COR-L47 (cell line): ENCODE data around the gene FANCG.
A peak's percentile ranks its signal among the peaks of the same experiment; 100 is the strongest.

Source experiments
- DNase-seq: peaks from one replicate; lab custom pipeline; 2025; lab: John Stamatoyannopoulos, UW

The FANCG gene

DNA sequence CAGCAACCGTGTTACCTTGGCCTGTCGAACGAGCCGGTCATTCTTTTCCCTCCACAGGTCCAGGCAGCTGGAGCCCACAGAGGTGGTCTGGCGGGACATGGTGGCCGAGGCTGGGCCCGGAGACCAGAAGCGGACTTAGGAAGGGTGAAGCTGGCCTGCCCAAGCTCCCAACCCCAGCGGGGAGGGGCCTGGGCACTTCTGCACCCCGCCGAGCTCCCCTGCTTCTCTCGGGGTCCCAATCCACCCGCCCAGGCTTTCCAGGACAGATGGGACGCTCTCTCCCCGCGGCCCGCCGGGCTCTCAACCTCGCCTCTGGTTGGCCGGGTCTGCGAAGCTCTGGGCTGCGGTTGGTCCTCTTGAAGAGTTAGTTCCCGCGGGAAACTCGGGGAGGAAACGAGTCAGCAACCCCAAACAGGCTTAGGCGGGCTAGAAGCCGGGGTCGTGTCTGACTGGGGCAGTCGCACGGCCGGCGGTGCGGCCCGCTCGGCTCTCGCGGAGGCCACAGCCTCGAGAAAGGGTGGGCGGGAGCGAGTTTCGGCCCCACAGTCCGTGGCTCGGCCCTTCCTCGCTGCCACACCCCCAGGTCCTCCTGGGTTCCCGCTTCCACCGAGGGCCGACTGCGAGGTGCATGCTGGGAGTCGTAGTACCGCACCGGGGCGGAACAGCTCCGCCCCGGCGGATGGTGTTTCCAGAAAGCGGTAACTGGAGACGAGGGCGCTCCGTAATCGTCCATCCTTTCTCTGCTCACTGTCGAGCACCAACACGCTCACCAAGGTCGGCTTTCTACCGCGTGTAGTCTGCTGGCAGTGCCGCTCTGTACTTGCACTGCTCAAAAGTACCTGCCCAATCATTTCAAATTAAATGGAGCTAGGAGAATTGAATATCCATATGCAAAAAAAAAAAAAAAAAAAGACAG is at the start of gene FANCG:
FANCG (minus strand) TSS at position 517 of the 916 bp plus-strand sequence; CDS start at position 99, 418 bp downstream.
- peak; percentile 90 for DNase-seq

DNA sequence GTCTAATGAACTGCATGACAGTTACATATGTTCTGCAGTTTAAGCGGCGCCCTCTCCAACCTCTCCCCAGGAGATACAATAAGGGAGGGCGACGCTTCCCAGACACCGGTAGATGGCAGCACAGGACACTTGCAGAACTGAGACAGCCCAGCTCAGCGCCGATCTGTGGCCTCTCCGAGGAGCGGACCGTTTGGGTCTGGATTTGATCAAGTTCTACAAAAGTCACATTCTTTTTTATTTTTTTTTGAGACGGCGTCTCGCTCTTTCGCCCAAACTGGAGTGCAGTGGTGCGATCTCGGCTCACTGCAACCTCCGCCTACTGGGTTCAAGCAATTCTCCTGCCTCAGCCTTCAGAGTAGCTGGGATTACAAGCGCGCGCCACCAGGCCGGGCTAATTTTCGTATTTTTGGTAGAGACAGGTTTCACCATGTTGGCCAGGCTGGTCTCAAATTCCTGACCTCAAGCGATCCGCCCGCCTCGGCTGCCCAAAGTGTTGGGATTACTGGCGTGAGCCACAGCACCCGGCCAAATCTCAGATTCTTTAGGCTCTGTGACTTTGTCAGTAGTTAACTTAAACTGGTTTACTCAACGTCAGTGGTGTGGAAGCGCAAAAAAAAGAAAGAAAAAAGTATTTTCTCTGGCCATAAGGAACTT is 37.3 kb upstream of the FANCG start:
- peak; percentile 85 for DNase-seq

DNA sequence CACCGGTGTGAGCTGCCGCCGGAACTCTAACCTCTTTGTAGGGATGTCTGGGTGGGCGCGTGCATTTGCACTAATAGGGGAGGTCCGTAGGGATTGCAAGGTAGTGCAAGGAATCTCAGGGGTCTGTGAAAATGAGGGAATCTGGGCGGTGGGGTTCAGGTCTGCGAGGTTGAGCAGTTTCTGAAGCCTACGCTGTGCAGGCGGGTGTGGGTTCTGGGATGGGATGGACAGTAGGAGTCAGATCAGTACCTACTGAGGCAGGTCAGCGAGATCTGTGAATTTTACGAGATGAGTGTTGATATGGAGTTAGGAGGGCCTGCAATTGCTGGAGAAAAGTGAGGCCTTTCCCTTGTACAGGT is 36.8 kb upstream of the FANCG start:
- DNase-seq, result no peak

DNA sequence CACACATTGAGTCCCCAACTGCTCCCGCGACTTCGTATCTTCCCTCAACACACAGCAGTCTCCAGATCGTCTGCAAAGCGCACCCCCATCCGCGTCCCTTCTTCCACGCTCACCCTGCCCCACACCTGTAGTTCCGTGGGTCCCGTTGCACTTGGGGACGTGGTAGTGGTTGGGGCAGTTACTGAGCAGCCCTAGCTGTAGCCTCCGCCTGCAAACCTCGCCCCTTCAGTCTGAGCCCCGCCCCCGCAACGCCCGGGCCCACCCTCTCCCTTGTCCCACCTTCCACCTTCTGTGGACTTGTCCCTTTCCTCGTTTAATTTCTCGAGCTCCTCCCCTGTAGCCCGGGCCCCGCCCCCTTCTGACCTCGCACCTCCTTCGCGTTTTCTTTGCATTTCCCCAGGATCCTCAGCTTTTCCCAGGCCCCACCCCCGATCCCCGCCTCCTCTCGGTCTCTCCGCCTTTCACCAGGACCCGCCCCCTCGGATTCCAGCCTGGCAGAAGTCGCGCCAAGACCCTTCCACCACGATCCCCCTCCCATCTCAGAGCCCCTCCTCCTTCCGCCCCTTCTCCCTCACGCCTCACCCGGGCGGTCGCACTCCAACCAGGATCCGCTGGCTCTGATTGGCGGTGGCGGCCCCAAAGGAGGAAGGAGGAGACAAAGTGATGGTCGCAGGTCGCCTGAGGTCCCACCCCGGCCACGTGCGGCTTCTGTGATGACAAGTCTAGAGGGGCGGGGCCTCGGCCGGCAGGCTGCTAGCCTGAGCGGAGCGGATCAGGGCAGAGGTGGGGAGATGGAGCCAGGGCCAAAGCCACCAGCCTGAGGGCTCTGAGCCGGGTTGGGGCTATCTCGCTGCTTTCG is 36.2 kb upstream of the FANCG start, which contains the start of gene ATOSB:
ATOSB (minus strand) TSS at position 183 of the 859 bp plus-strand sequence. CDS start 7,588 bp downstream, outside the sequence.
- DNase-seq, result peak; percentile 91

DNA sequence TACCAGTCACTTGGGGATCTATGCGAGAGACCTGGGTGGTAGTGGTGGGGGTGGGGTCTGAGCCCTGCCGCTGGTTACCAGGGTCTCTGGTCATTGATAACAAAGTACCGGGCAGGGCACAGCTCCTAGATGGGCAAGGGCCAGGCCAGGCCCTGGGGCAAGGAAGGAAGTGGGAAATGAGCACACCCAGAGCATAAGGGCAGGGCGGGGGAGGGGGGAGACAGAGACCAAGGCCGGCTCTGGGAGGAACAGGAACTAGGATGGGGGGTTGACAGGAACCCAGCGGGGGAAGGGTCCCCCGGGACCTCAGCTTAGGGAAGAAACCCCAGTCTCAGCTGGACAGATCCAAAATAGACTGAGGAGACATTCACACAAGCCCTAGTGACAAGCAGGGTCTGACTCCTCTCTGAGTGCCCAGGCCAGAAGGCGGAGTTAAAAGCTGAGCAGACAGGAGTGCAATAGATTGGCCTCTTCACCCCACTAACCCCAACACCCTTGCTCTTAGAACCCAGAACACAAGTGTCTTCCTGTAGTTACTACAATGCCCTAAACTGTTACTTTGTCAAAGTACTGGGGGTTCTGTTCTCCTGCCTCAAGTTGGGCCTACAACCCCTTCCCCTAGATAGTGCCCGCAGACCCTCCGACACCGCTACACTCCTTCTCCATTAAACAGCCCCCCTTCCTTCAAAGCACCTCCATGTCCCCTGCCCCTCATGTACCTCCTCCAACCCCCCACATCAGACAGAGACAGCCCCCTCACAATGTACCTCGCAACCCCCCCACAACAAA is 35.3 kb upstream of the FANCG start:
- no peak for DNase-seq

DNA sequence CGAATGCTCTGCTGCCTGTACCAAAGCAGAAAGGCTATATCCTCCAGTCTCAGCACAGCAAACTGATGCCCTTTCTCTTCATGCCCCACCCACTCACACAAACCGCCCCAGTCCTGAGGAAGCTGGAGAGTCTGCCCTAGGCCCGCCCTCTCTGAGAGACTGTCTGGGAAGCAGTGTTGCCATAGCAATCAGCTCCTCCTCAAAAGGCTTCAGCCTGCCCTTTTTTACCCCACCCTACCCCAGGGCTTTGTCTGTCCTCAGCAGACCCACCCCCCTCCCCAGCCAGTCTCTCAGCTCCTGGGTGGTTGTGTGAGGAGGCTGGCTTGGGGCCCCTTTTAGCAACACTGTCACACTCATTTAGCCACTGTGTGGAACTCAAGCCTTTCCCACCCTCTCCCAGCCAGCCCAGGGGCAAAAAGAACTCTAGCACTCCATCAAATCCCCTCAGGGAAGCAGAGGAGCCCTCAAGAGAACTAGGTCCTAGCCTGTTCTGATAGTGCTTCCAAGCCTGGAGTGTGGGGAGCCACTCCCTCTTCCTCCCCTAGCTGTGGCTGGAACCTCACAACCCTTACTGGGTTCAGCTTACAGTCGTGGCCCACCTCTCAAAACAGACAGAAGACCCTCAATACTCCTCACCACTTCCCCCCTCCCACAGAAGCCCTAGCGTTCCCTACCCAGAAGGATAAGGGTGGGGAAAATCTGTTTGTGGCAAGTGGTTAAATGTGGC is 34.5 kb upstream of the FANCG start:
- DNase-seq, result peak; percentile 94

DNA sequence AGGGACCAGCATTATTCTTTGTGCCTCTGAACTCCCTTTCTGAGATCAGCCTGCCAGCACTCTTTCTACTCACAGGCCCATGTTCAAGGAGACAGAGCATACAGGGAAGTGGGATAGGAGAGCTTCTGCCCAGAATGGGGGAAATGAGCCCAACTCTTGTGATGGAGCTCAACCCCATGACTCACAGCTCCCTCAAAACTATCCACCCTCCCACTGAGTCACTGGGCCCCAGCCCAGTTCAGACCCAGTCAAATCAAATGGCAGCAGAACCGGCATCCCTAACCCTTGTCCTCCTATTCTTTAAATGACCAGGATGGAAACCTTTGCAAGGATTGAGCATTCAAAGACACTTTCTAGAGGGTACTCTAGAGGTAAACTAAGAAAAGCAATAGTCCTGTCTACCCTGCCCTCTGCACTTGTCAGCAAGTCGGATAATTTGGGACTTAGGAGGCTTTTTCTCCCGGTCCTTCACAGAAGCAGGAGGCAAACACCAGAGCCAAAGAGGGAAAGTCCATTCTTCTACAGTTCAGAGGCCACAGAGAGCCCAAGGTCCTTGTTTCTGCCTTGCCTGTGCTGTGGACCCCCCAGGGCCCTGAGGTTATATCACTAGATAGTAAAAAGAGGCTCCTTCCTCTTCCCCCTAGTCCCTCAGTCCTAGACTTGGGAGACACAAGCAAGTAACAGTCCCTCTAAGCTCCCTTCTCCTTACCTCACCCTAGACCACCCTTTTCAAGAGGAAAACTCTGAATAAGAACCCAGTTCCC is 32.7 kb upstream of the FANCG start:
- no peak for DNase-seq

DNA sequence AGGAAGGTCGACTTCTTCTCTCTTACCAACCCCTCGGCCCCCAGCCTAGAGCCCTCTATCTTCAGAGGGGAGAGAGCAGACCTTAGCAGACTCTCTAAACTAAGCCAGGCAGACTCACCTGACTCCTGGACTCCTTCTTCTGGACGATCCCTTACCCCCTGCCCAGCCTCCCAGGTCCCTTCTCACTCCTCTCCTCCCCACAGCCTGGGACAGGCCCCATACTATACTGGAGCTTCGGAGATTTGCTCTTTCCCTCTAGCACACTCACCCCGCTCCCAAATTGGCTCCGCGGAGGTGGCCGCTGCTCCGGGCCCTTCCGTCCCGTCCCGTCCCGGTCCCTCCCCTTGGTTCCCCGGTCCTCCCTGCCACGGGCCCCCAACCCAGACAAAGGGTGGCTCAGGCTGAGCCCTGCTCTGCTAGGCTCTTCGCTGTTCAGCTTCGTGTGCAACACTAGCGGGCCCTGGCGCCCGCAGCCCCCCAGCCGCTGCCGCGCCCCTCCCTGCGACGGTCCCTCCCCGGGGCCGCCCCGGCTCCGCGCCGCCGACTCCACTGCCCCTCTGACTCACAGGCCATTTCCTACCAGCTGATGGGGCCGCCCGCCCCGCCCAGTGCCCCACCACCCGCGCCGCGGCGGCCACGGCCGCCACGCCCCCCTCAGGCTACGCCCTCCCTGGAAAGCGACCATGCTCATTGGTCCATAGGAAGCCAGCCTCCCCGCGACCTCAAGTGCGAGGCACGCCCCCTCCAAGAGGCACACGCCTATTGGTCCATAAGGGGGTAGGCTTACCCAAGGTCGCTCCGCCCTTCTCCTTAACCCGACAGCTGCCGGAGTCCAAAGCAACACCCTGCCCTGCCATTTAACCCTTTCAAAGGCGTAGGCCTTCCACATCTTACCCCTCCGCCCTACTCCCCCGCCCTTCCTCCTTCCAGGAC is 31.5 kb upstream of the FANCG start:
- peak; percentile 98 for DNase-seq

DNA sequence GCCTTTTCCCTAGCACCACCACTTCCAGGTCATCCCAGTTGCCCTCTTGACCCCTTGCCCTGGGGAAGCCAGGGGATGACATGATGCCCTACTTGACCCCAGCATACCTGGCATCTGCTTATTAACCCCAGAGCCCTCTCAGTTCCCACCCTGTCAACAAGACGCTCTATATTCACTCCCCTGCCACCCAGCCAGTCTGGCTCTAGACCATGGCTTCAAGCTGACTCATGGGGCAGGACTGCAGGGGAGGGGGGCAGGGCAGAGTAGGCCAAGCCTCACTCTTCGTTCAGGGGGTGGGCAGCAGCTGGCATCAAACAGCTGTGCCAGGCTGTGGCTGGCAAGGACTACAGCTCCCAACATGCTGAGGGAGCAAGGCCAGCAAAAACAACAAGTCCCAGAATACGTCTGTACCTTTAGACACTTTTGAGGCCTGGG is 30.6 kb upstream of the FANCG start:
- no peak for DNase-seq

DNA sequence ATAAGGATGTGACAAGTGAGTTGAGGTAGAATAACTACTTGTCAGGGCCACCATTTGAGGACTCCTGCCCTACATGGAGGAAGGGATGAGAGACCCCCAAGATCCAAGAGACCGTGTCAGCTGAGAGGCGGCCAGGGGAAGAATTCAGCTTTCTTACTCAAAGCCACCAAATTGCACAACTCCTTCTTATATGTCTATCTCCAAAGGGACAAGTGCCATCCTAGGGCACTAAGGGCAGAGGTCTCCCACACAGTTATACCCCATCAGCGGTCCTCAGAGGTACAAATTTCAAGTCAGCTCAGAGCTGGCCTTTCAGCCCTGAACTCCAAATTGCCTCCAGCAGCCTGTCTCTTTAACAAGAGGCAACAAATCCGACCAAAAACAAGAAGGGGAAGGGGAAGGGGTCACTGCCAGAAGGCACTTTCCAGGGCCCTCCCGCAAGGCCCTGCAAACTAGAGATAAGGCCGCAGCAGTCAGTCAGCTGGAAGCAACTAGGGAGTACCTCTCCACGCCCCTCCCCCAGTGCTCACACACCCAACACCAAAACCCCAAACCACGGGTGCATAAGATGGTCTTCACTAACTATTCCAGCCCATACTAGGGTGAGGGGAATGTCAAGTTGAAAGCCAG is 29.3 kb upstream of the FANCG start:
- no peak for DNase-seq

DNA sequence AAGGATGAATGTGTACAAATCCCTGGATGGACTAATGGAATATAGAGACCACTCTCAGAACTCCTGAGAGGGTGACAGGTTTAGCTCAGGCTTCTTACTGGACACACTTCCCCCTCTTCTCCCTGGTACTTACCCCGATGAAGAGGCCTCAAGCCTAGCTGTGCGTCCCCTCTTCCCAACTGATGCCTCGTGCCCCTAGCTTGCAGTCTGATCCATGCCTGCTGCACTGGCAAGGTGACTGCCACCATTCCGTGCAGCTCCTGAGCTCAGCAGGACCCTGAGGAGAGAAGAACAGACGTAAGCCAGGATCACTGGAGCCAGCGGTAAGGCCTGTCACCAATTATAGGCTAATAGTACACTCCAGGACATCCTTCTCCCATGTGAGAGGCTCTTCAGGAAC is 28.7 kb upstream of the FANCG start:
- DNase-seq, result no peak

DNA sequence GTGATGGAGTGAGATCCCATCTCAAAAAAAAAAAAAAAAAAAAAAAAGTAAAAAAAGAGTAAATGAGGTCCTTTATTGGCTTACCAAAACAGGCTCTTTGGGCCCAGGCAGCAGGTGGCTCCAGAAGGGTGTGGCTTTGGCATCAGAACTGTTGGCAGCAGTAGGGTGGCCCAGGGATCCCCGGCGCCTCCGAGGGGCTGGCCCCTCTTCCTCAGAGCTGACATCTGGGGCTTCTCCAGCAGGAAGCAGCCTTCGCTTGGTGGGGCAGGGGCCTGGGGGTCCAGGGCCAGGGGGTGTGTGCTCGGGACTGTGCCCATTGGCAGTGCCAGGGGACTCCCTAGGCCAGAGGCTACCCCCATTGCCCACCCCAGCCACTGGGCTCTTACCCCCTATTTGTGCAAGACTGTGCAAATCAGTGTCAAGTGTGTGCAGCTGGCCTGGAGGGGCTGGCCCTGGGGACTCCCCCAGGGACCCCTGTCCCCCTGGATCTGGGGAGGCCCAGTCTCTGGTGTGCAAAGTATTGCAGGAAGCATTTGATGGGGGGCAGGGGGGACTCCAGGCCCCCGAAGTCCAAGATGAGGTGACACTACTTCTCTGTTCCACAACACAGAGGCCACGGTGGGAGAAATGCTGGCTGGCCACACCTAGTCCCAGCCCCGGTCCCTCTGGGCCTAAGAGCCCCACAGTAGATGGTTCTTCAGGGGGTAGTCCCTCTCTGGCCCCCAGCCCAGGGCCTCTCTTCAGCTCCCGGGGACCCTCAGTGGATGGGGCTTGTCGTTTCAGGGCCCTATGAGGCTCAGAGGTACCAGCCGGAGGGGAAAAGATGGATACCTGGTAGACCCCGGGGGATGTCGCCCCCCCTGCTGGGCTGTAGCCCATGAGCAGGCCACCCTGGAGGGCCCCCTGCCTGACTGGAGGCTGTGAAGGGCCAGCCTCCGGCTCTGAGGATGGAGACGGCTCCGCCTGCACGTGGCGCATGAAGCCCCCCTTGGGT is 27.9 kb upstream of the FANCG start:
- DNase-seq, result no peak

DNA sequence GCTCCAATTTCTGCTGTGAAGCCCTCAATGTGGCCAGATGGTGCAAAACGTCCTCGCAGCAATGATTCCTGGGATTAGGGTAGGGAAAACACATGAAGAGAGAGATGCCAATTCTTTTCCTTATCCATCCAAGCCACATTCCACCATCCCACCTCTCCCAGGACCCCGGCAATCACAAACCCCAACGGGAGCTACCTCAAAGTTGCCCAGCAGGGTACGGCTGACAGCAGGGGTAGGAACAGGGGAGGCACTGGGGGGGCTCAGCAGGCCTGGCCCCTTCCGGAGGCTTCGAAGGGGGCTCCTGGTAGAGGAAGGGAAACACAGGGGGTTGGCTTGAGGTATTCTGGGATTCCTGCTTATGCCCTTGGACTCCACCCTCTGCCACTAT is 26.6 kb upstream of the FANCG start:
- DNase-seq, result no peak

DNA sequence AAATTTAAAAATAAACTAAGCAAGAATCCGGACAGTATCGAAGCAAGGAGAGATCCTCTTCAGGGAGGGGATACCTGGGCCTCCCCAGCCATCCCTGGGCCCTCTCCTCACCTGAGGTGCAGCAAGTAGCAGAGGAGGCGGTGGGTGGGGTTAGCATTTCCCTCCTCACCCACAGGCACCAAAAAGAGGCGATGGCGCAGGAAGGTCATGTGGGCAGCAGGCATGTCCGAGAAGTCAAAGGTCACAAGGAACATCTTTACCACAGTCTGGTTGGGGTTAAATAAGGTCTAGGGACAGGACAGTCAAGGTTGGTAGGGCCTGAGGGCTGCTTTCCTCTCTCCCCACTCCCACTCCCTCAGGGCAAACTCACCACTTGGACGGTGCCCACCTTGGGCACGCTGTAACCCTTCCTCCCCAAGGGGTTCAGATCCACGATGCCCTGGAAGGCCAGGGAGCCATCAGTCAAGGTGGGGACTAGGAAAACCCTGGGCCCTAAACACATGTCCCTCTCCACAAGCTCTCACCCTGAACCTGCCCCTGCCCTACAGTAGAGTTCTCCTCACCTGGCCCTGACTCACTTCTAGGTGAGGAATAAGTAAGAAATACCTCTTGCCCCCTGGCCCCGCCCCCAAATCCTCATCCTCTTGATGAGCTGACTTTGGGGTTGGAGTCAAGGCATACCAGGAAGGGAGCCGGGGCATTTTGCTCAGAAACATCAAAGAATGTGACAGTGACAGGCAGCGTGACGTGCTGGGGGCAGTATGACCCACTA is 26.0 kb upstream of the FANCG start:
- DNase-seq, result no peak

DNA sequence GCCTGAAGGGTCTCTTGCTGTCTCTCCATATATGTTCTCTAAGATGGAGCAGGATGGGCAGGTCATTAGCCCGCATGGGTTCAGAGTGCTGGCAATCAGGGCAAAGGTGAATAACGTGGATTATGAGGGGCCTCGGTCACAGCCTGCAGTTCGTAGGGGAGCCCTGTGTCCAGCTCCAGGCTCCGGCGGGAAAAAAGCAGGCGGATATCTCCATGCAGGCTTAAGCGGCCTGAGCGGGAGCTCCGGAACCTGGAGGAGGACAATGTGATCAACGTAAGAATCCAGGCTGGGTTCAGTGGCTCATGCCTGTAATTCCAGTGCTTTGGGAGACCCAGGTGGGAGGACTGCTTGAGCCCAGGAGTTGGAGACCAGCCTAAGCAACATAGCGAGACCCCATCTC is 25.4 kb upstream of the FANCG start:
- DNase-seq, result no peak

DNA sequence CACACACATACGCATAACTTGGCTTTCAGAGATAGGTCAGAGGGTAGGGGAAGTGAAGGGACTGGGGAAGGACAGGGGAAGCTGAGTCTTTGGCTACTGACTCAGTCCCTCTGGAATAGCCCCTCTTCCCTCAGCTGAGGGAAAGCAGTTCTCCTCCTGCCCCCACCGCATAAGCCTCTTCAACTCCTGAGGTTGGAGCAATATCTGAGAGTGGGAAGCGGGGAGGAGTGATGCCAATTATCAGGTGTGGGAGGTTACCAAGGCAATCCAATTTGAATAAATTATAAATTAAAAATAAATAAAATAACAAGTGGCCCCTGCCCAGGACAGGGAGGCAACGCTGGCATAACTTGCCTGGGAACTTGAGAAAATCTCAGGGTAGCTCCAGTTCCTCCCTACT is 24.8 kb upstream of the FANCG start:
- DNase-seq, result no peak
